Stimulated activated naive CD4-positive, alpha-beta T cell treated with Interleukin-2 at 50 U/mL for 16 hours (primary cell): ENCODE measurements around the gene FCAMR.

Experiments used
- DNase-seq: peaks from one replicate; lab custom pipeline; 2025; lab: John Stamatoyannopoulos, UW

Gene FCAMR

DNA sequence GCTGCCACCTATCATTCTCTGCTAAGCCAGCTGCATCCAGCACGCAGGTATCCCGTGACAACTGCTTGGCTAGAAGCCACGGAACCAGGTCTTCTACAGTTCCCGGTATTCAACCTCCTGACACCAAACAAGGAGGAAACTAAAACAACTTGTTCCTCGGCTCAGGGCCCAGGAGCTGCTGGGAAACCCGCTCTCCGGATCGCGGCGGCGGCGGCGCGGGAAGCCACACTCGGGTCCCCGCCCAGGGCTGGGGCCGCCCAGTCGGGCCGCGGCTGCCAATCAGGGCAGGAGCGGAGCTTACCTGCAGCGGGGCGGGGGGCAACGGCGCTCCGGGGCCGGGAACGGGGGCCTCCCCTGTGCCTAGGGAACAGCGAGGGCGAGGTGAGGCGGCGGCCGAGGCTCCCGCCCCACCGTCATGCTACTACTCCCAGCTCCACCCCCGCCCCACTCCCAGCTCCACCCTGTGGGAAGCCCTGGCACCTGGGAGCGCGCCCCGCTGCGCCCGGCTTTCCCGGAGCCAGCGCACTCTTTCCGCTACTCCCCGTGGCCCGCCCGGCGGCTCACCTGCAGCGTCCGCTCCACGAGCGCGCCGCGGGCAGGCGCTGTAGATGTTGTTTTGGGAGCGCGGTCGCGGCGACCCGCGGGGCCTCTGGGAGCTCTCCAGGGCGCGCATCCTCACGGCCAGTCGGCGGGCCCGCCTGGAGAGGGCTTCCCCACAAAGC is 60.9 kb downstream of the FCAMR start:
- peak; percentile 17 for DNase-seq

DNA sequence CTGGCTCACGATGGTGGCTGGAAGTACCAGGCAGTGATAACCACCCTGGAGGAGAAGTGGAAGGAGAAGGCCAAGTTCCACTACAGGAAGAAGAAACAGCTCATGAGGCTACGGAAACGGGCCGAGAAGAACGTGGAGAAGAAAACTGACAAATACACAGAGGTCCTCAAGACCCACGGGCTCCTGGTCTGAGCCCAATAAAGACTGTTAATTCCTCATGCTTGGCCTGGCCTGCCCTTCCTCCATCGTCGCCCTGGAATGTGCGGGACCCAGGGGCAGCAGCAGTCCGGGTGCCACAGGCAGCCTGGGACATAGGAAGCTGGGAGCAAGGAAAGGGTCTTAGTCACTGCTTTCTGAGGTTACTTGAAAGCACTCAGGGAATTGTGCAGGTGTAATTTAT is 62.2 kb downstream of the FCAMR start:
- no peak for DNase-seq
